Measurements from ENCODE around the gene IL22RA1. TPM values are rescaled to one million over a fixed set of nuclear protein-coding genes. Genes with fewer than 3 reads are reported as not detected.

IL22RA1 gene
- total RNA-seq, 1 donor from 2014 or later, result not detected

- DNase-seq (ENCODE audit: low spot score), result no peak
- no peaks in the 10 kb centered on the region for H3K9me3 Mint-ChIP-seq
- intact Hi-C loops (cut with micrococcal nuclease), result no loop called here
- H3K4me3 Mint-ChIP-seq, result no peak overlapping the region
- H3K36me3 Mint-ChIP-seq (ENCODE audit: low read depth), result no peaks in the 10 kb centered on the region
- no peaks in the 10 kb centered on the region for H3K4me1 Mint-ChIP-seq (ENCODE audit: low read depth)
- no peak overlapping the region for H3K27ac Mint-ChIP-seq
- H3K27me3 Mint-ChIP-seq (ENCODE audit: insufficient read depth), result peaks cover 5% of the 10 kb centered on the region
Measured at GRCh38 chr1:24077278-24077978, 65.5 kb downstream of the IL22RA1 start.

DNA sequence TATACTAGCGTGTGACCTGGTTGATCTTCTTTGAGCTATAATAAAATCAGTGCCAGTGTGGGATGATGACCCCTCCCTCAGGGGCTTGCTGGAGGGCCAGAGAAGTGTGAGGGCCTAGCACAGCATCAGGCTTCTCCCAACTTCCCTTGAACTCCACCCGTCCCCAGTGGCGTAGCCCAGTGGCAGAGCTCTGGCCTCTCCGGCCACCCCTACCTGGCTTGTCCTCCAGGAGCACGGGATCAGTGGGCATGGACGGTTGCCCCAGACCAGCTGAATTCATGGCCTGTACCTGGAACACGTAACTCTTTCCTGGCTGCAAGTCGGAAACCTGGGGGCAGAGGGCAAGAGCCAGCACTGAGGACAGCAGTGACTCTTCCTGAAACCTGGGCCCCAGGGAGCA lies 67.0 kb downstream of the IL22RA1 start:
- DNase-seq (ENCODE audit: low spot score), result no peak
- H3K36me3 Mint-ChIP-seq (ENCODE audit: low read depth), result no peaks in the 10 kb centered on the region
- no peaks in the 10 kb centered on the region for H3K9me3 Mint-ChIP-seq
- H3K27me3 Mint-ChIP-seq (ENCODE audit: insufficient read depth), result peaks cover 5% of the 10 kb centered on the region
- intact Hi-C loops (cut with micrococcal nuclease), result no loop called here
- H3K4me1 Mint-ChIP-seq (ENCODE audit: low read depth), result no peaks in the 10 kb centered on the region
- no peak overlapping the region for H3K27ac Mint-ChIP-seq
- no peak overlapping the region for H3K4me3 Mint-ChIP-seq

DNA sequence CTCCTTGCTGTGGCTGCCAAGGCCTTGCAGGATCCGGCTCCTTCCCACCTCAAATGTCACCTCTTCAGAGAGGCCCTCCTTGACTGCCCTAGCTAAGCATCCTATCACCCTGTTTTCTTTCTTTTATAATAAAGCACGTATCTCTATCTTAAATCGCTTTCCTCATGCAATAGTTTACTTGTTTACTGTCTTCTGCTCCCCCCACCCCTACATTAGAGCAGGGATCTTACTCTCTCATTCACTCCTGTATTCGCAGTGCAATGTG lies 67.4 kb downstream of the IL22RA1 start:
- Mint-ChIP-seq H3K4me3 (no peak overlapping the region), H3K4me1 (ENCODE audit: low read depth) (no peaks in the 10 kb centered on the region), H3K9me3 (no peaks in the 10 kb centered on the region), H3K36me3 (ENCODE audit: low read depth) (no peaks in the 10 kb centered on the region), H3K27ac (no peak overlapping the region), H3K27me3 (ENCODE audit: insufficient read depth) (peaks cover 5% of the 10 kb centered on the region)
- intact Hi-C loops (cut with micrococcal nuclease), result no loop called here
- DNase-seq (ENCODE audit: low spot score), result no peak

DNA sequence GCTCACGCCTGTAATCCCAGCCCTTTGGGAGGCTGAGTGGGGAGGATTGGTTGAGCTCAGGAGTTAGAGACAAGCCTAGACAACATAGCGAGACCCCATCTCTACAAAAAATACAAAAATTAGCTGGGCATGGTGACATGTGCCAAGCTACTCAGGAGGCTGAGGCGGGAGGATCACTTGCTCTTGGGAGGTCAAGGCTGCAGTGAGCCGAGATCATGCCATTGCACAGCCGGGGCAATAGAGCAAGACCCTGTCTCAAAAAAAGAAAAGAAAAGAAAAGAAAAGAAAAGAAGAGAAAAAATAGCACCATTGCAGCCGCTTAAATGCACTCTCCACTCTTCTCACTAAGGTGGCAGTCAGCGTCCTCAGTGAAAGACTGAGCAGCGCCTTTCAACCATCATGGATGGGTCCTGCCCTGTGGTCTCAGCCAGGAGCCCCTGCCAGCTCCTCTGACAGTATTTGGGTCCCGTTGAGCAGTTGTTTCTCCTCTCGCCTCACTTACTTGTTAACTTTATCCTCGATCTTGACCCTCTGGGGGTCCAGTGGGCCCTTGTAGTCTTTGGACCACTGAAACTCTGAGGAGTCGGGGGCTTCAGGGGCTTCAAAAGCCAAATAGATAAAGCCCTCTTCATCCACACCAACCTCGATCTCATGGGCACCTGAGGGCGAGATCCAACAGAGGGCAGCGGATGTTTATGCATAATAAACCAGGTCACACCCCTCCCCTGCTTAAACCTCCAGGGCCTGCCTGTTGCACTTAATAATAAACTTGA lies 67.9 kb downstream of the IL22RA1 start:
- Mint-ChIP-seq H3K4me1 (ENCODE audit: low read depth) (no peaks in the 10 kb centered on the region), H3K36me3 (ENCODE audit: low read depth) (no peaks in the 10 kb centered on the region), H3K27ac (no peak overlapping the region), H3K4me3 (no peak overlapping the region), H3K9me3 (no peaks in the 10 kb centered on the region), H3K27me3 (ENCODE audit: insufficient read depth) (peaks cover 5% of the 10 kb centered on the region)
- no peak for DNase-seq (ENCODE audit: low spot score)
- intact Hi-C loops (cut with micrococcal nuclease), result no loop called here

GRCh38 chr1:24074196-24074595 lies 68.7 kb downstream of the IL22RA1 start:
- H3K4me1 Mint-ChIP-seq (ENCODE audit: low read depth), result no peaks in the 10 kb centered on the region
- no peaks in the 10 kb centered on the region for H3K9me3 Mint-ChIP-seq
- no peaks in the 10 kb centered on the region for H3K36me3 Mint-ChIP-seq (ENCODE audit: low read depth)
- H3K27me3 Mint-ChIP-seq (ENCODE audit: insufficient read depth), result peaks cover 2% of the 10 kb centered on the region
- H3K4me3 Mint-ChIP-seq, result no peak overlapping the region
- no peak for DNase-seq (ENCODE audit: low spot score)
- intact Hi-C loops (cut with micrococcal nuclease), result no loop called here
- H3K27ac Mint-ChIP-seq, result no peak overlapping the region

- no peaks in the 10 kb centered on the region for H3K36me3 Mint-ChIP-seq (ENCODE audit: low read depth)
- peaks cover 4% of the 10 kb centered on the region for H3K27me3 Mint-ChIP-seq (ENCODE audit: insufficient read depth)
- DNase-seq (ENCODE audit: low spot score), result no peak
- H3K27ac Mint-ChIP-seq, result no peak overlapping the region
- no peaks in the 10 kb centered on the region for H3K9me3 Mint-ChIP-seq
- H3K4me3 Mint-ChIP-seq, result no peak overlapping the region
- no peaks in the 10 kb centered on the region for H3K4me1 Mint-ChIP-seq (ENCODE audit: low read depth)
- intact Hi-C loops (cut with micrococcal nuclease), result loop anchor here (1.0 kb wide), 2 partner anchors 40 to 320 kb away; partner anchors contain the start of gene MYOM3
Measured at GRCh38 chr1:24071941-24072340, 71.0 kb downstream of the IL22RA1 start.

- peak; percentile 55 for DNase-seq (ENCODE audit: low spot score)
- Mint-ChIP-seq H3K4me3 (no peak overlapping the region), H3K36me3 (ENCODE audit: low read depth) (no peaks in the 10 kb centered on the region), H3K4me1 (ENCODE audit: low read depth) (no peaks in the 10 kb centered on the region), H3K27me3 (ENCODE audit: insufficient read depth) (peaks cover 9% of the 10 kb centered on the region), H3K27ac (no peak overlapping the region), H3K9me3 (no peaks in the 10 kb centered on the region)
- intact Hi-C loops (cut with micrococcal nuclease), result loop anchor here (1.0 kb wide), 2 partner anchors 41 to 321 kb away; partner anchors contain the start of gene MYOM3
Measured at GRCh38 chr1:24070821-24071393, 72.0 kb downstream of the IL22RA1 start.

GRCh38 chr1:24069817-24070216 lies 73.1 kb downstream of the IL22RA1 start:
- no peaks in the 10 kb centered on the region for H3K9me3 Mint-ChIP-seq
- DNase-seq (ENCODE audit: low spot score), result no peak
- intact Hi-C loops (cut with micrococcal nuclease), result no loop called here
- peaks cover 7% of the 10 kb centered on the region for H3K27me3 Mint-ChIP-seq (ENCODE audit: insufficient read depth)
- no peak overlapping the region for H3K27ac Mint-ChIP-seq
- H3K4me3 Mint-ChIP-seq, result no peak overlapping the region
- H3K36me3 Mint-ChIP-seq (ENCODE audit: low read depth), result no peaks in the 10 kb centered on the region
- no peaks in the 10 kb centered on the region for H3K4me1 Mint-ChIP-seq (ENCODE audit: low read depth)

Other genes with a start within 250 kb of the IL22RA1 start
- gene CNR2, start 229.8 kb downstream of the IL22RA1 start, total RNA-seq, result not detected in 2 replicates
- 112 and 134 TPM in 2 replicates for gene PNRC2, start 183.3 kb downstream of the IL22RA1 start, total RNA-seq
- gene SRSF10, start 162.8 kb downstream of the IL22RA1 start, total RNA-seq, result 238 and 243 TPM in 2 replicates
- gene MYOM3, start 31.0 kb downstream of the IL22RA1 start, total RNA-seq, result not detected in 2 replicates
- 2.2 and 3.1 TPM in 2 replicates for gene IFNLR1, start 44.1 kb upstream of the IL22RA1 start, total RNA-seq
- not detected in 2 replicates for gene GRHL3, start 176.2 kb upstream of the IL22RA1 start, total RNA-seq